H4 (cell line): ENCODE results near the gene KIAA0232. TPM values are rescaled to one million over a fixed set of nuclear protein-coding genes. Genes with fewer than 3 reads are reported as not detected.

Experiments
- DNase-seq: peaks from one replicate; pipeline ENCODE4 v3.0.0-alpha.2; 2015; ENCODE audit warnings: low spot score
- total RNA-seq: library from RNA; depleted of rRNA; stranded (reverse); fragments of >200 nt; shearing (Covaris generic); gene quantifications from 2 replicates; pipeline ENCODE4 v1.2.3, GENCODE V29; 2014

The KIAA0232 gene
- total RNA-seq, 1 experiment from 2014 or later: 24.3 TPM

GRCh38 chr4:6847178-6847577 lies 64.7 kb downstream of the KIAA0232 start:
- no peak for DNase-seq

GRCh38 chr4:6848717-6849305 lies 66.3 kb downstream of the KIAA0232 start:
- no peak for DNase-seq

- DNase-seq: no peak
Observed at GRCh38 chr4:6849691-6850090, 67.2 kb downstream of the KIAA0232 start.

GRCh38 chr4:6851431-6851830 lies 68.9 kb downstream of the KIAA0232 start:
- DNase-seq: no peak

GRCh38 chr4:6851962-6852361 lies 69.4 kb downstream of the KIAA0232 start:
- DNase-seq: no peak

- no peak for DNase-seq
Observed at GRCh38 chr4:6852582-6852981, 70.1 kb downstream of the KIAA0232 start.

GRCh38 chr4:6854098-6854744 lies 71.7 kb downstream of the KIAA0232 start:
- DNase-seq: no peak

GRCh38 chr4:6855692-6856297 lies 73.3 kb downstream of the KIAA0232 start:
- DNase-seq: peak; percentile 95

- DNase-seq: no peak
Observed at GRCh38 chr4:6856391-6856790, 73.9 kb downstream of the KIAA0232 start.

- DNase-seq: no peak
Observed at GRCh38 chr4:6857009-6857882, 74.7 kb downstream of the KIAA0232 start.

GRCh38 chr4:6858997-6859396 lies 76.5 kb downstream of the KIAA0232 start:
- no peak for DNase-seq

GRCh38 chr4:6859543-6859942 lies 77.0 kb downstream of the KIAA0232 start:
- no peak for DNase-seq

GRCh38 chr4:6868386-6868785 lies 85.9 kb downstream of the KIAA0232 start:
- no peak for DNase-seq

- DNase-seq: no peak
Observed at GRCh38 chr4:6869944-6870343, 87.4 kb downstream of the KIAA0232 start.

- DNase-seq: peak; percentile 34
Observed at GRCh38 chr4:6873291-6873690, 90.8 kb downstream of the KIAA0232 start.

GRCh38 chr4:6873792-6874461 lies 91.4 kb downstream of the KIAA0232 start:
- peak; percentile 54 for DNase-seq

GRCh38 chr4:6874981-6875380 lies 92.5 kb downstream of the KIAA0232 start:
- no peak for DNase-seq

GRCh38 chr4:6875431-6875831 lies 92.9 kb downstream of the KIAA0232 start:
- DNase-seq: no peak

- no peak for DNase-seq
Observed at GRCh38 chr4:6876440-6876839, 93.9 kb downstream of the KIAA0232 start.

GRCh38 chr4:6877067-6877466 lies 94.5 kb downstream of the KIAA0232 start:
- no peak for DNase-seq

- DNase-seq: no peak
Observed at GRCh38 chr4:6878451-6879059, 96.0 kb downstream of the KIAA0232 start.
